ENCODE measurements around the gene ZCCHC14. TPM values are rescaled to one million over a fixed set of nuclear protein-coding genes. Genes with fewer than 3 reads are reported as not detected.

The ZCCHC14 gene
- total and polyA plus RNA-seq, 2 of the 13 experiments (the other 11 are each of a cell fraction or from before 2014, with no cell fraction given), result 12.4 to 12.5 TPM

- TF ChIP-seq MYNN (CRISPR knock-in tag; IDR thresholded peaks at IDR 0.05; ENCODE audit: low read depth) (no peak), RFX5 (IDR thresholded peaks at IDR 0.05; ENCODE audit: low read depth, low read length) (peak; percentile 55; the same call in 1 of the 2 replicates), HIC2 (CRISPR knock-in tag; IDR thresholded peaks at IDR 0.05; ENCODE audit: low read depth) (0 out of 2 replicates have a peak, but pooled peaks have one; percentile 2), TBX3 (IDR thresholded peaks at IDR 0.05; ENCODE audit: borderline replicate concordance) (no peak), MIER3 (CRISPR knock-in tag; IDR thresholded peaks at IDR 0.05; ENCODE audit: borderline replicate concordance) (0 out of 2 replicates have a peak, but pooled peaks have one; percentile 26), TOE1 (CRISPR knock-in tag; IDR thresholded peaks at IDR 0.05) (no peak), KDM1A (CRISPR knock-in tag; IDR thresholded peaks at IDR 0.05) (peak; percentile 98), KLF6 (CRISPR knock-in tag; IDR thresholded peaks at IDR 0.05) (no peak), MBNL3 (CRISPR knock-in tag; conservative IDR thresholded peaks at IDR 0.05) (no peak), ZNF800 (CRISPR knock-in tag; IDR thresholded peaks at IDR 0.05) (0 out of 2 replicates have a peak, but pooled peaks have one; percentile 20), RFX1 (IDR thresholded peaks at IDR 0.05) (no peak), ZNF724P (CRISPR knock-in tag; IDR thresholded peaks at IDR 0.05; ENCODE audit: borderline replicate concordance) (no peak), HNRNPUL1 (IDR thresholded peaks at IDR 0.05; ENCODE audit: low read depth, low read length) (no peak), ZNF879 (CRISPR knock-in tag; IDR thresholded peaks at IDR 0.05) (no peak), ONECUT2 (CRISPR knock-in tag; IDR thresholded peaks at IDR 0.05) (no peak), ZNF260 (CRISPR knock-in tag; IDR thresholded peaks at IDR 0.05; ENCODE audit: borderline replicate concordance, low read depth) (no peak), ZNF878 (CRISPR knock-in tag; IDR thresholded peaks at IDR 0.05) (no peak), TBX2 (CRISPR knock-in tag; IDR thresholded peaks at IDR 0.05; ENCODE audit: borderline replicate concordance) (peak; percentile 66), ZNF773 (CRISPR knock-in tag; IDR thresholded peaks at IDR 0.05; ENCODE audit: borderline replicate concordance) (0 out of 2 replicates have a peak, but pooled peaks have one; percentile 40), NBN (conservative IDR thresholded peaks at IDR 0.05) (no peak), ZNF572 (CRISPR knock-in tag; IDR thresholded peaks at IDR 0.05) (0 out of 2 replicates have a peak, but pooled peaks have one; percentile 43), ZNF577 (CRISPR knock-in tag; IDR thresholded peaks at IDR 0.05; ENCODE audit: borderline replicate concordance, low read depth) (no peak), ZNF143 (CRISPR knock-in tag; IDR thresholded peaks at IDR 0.05) (no peak), BORCS8-MEF2B (CRISPR knock-in tag; IDR thresholded peaks at IDR 0.05) (no peak), ZNF253 (CRISPR knock-in tag; IDR thresholded peaks at IDR 0.05; ENCODE audit: borderline replicate concordance) (no peak), U2AF2 (IDR thresholded peaks at IDR 0.05; ENCODE audit: low read depth, low read length) (no peak), CBX5 (CRISPR knock-in tag; IDR thresholded peaks at IDR 0.05; ENCODE audit: borderline replicate concordance) (peak; percentile 25; the same call in 1 of the 2 replicates), HOXA3 (CRISPR knock-in tag; IDR thresholded peaks at IDR 0.05) (peak; percentile 78), ZNF674 (CRISPR knock-in tag; IDR thresholded peaks at IDR 0.05; ENCODE audit: low read depth) (no peak)
These were observed at the start of gene ZCCHC14 (continued) for GRCh38 chr16:87492721-87493607.

All from HepG2 (cell line).